Kidney (tissue), 14 donors: ENCODE results near the gene ESPNL. TPM values are rescaled to one million over a fixed set of nuclear protein-coding genes. Genes with fewer than 3 reads are reported as not detected.
"Not testable (repeated sequence)": the region's sequence is repeated elsewhere in the genome, so short reads cannot be mapped to it uniquely, and the experiment has no call there.

ENCODE experiments used
- DNase-seq, 5 donors: peaks; one replicate each; pipeline ENCODE4 v3.0.0-alpha.2; 2013 to 2020
- FAIRE-seq: peaks from 2 replicates; lab custom pipeline; 2012; peaks lifted over from hg19 to GRCh38; lab: Jason Lieb, UNC
- H3K27ac ChIP-seq, 2 donors: one replicate each; pipeline ENCODE4 v1.7.0; 2013; ENCODE audit warnings: low read depth in 2 of 2, low read length in 2 of 2, inconsistent platforms in 1 of 2
- H3K27me3 ChIP-seq: one replicate; pipeline ENCODE4 v1.7.1; 2013; ENCODE audit warnings: low read length, inconsistent platforms; ENCODE audit not compliant: control insufficient read depth, insufficient read depth
- H3K36me3 ChIP-seq, 3 donors: one replicate each; pipeline versions ENCODE4 v1.7.0 to v1.7.1; 2013; ENCODE audit warnings: low read length in 3 of 3, control low read depth in 1 of 3, inconsistent platforms in 1 of 3; ENCODE audit not compliant: insufficient read depth in 3 of 3, control insufficient read depth in 2 of 3
- H3K4me1 ChIP-seq, 3 donors: one replicate each; pipeline versions ENCODE4 v1.7.0 to v1.7.1; 2013; ENCODE audit warnings: low read length in 3 of 3, inconsistent platforms in 1 of 3, low read depth in 1 of 3; ENCODE audit not compliant: control insufficient read depth in 2 of 3, insufficient read depth in 2 of 3
- H3K4me3 ChIP-seq, 3 donors: one replicate each; pipeline versions ENCODE4 v1.7.0 to v1.8.1; 2013; ENCODE audit warnings: low read length in 3 of 3, control low read depth in 1 of 3, inconsistent platforms in 1 of 3
- H3K9ac ChIP-seq, 3 donors: one replicate each; pipeline versions ENCODE4 v1.7.0 to v1.7.1; 2013; ENCODE audit warnings: low read length in 3 of 3, control low read depth in 1 of 3, inconsistent platforms in 1 of 3
- H3K9me3 ChIP-seq, 3 donors: one replicate each; pipeline versions ENCODE4 v1.7.0 to v1.7.1; 2013; ENCODE audit warnings: low read length in 3 of 3, control low read depth in 1 of 3, inconsistent platforms in 1 of 3; ENCODE audit not compliant: control insufficient read depth in 2 of 3, insufficient read depth in 1 of 3
- CTCF ChIP-seq: IDR thresholded peaks from 3 replicates; pipeline ENCODE4 v1.5.1; 2012; ENCODE audit warnings: mild to moderate bottlenecking, moderate library complexity, borderline replicate concordance; ENCODE audit not compliant: insufficient read depth; ENCODE audit errors: extremely low read depth
- intact Hi-C: fragments of 100-400 bp; cut with DNase I; formaldehyde crosslinking; loops from one replicate; pipeline ENCODE4 v1.11.1; 2022
- polyA plus RNA-seq: library from polyadenylated mRNA; stranded (reverse); fragments of 350-450 nt; fragmentation: Illumina TruSeq; extraction: RNeasy Lipid Tissue Mini Kit (QIAGEN cat#74804); gene quantifications from one replicate; pipeline ENCODE4 v1.2.3, GENCODE V29; 2014; ENCODE audit warnings: low read depth, low replicate concordance; ENCODE audit not compliant: insufficient read depth
- total RNA-seq: library from RNA; stranded (reverse); fragmentation: NEBNext Ultra II Directional; extraction: Animal tissue kit (Norgen Biotek cat#: 25700); gene quantifications from one replicate; pipeline ENCODE4 v1.2.1, GENCODE V29; 2021
- donor health status: control.
- donor health status: control.
- donor health status: control.
- donor health status: control.
- donor health status: control.
- donor health status: DM: yes; HTN: yes; CAD: no.
- donor health status: Normal renal cell carcinoma (clear cell type).

Gene ESPNL
- total and polyA plus RNA-seq, 2 donors from 2014 or later: 0.28 to 2.7 TPM

- Histone ChIP-seq H3K9ac (no peak overlapping the region), H3K27ac (peak overlapping the region in 1 of 2 donors; percentile 60), H3K4me1 (peaks cover 5 to 11% (median 8%) of the 10 kb centered on the region in 3 donors), H3K4me3 (no peak overlapping the region), H3K9me3 (no peaks in the 10 kb centered on the region), H3K27me3 (no peaks in the 10 kb centered on the region), H3K36me3 (peaks cover 7 to 49% (median 25%) of the 10 kb centered on the region in 3 donors)
- TF ChIP-seq CTCF: no peak
- peak in 1 of 5 donors; percentile 9 for DNase-seq
- FAIRE-seq: no peak
- intact Hi-C loops: no loop called here
These were observed 70.4 kb downstream of the ESPNL start for GRCh38 chr2:238170386-238171071.

- H3K27ac ChIP-seq, H3K9me3 ChIP-seq, H3K9ac ChIP-seq, DNase-seq, H3K4me3 ChIP-seq, intact Hi-C loops, H3K27me3 ChIP-seq, FAIRE-seq: not testable (repeated sequence)
- Histone ChIP-seq H3K4me1 (peaks cover 5 to 11% (median 8%) of the 10 kb centered on the region in 3 donors), H3K36me3 (peaks cover 7 to 49% (median 25%) of the 10 kb centered on the region in 3 donors)
These were observed 70.9 kb downstream of the ESPNL start for GRCh38 chr2:238171072-238171431.

GRCh38 chr2:238171575-238172187 lies 71.5 kb downstream of the ESPNL start:
- intact Hi-C loops: no loop called here
- H3K4me1 ChIP-seq: peaks cover 5 to 11% (median 5%) of the 10 kb centered on the region in 3 donors
- H3K9me3 ChIP-seq: no peaks in the 10 kb centered on the region
- no peak overlapping the region for H3K4me3 ChIP-seq
- H3K36me3 ChIP-seq: peaks cover 7 to 49% (median 25%) of the 10 kb centered on the region in 3 donors
- H3K27me3 ChIP-seq: no peaks in the 10 kb centered on the region
- FAIRE-seq (no peak), DNase-seq (no peak)
- H3K9ac ChIP-seq: no peak overlapping the region
- H3K27ac ChIP-seq: no peak overlapping the region
- no peak for TF ChIP-seq CTCF

- H3K4me1 ChIP-seq: peaks cover 3 to 11% (median 5%) of the 10 kb centered on the region in 3 donors
- H3K27me3 ChIP-seq: no peaks in the 10 kb centered on the region
- DNase-seq (no peak), FAIRE-seq (no peak)
- H3K9ac ChIP-seq: no peak overlapping the region
- H3K27ac ChIP-seq: no peak overlapping the region
- no peaks in the 10 kb centered on the region for H3K9me3 ChIP-seq
- intact Hi-C loops: no loop called here
- peaks cover 7 to 53% (median 32%) of the 10 kb centered on the region in 3 donors for H3K36me3 ChIP-seq
- no peak for TF ChIP-seq CTCF
- no peak overlapping the region for H3K4me3 ChIP-seq
These were observed 72.3 kb downstream of the ESPNL start for GRCh38 chr2:238172439-238172838.
